GM13976 (cell line): ENCODE results near the gene RSPRY1.
"Not testable (repeated sequence)": the region's sequence is repeated elsewhere in the genome, so short reads cannot be mapped to it uniquely, and the experiment has no call there.

Experiments used
- DNase-seq: peaks from one replicate; pipeline ENCODE4 v3.0.0; 2012; ENCODE audit warnings: low spot score
- CTCF ChIP-seq: IDR thresholded peaks from 2 replicates; pipeline ENCODE4 v1.5.1; 2012; ENCODE audit warnings: borderline replicate concordance, mild to moderate bottlenecking; ENCODE audit not compliant: insufficient read depth; ENCODE audit errors: extremely low read depth, missing control alignments, control extremely low read depth
- in situ Hi-C: fragments of 300-500 bp; cut with MboI; formaldehyde crosslinking; loops from one replicate; pipeline ENCODE4 v1.12.0; 2022; ENCODE audit warnings: low sequenced_read_pairs, mixed read lengths, inconsistent platforms; ENCODE audit not compliant: unreplicated experiment

RSPRY1 gene

GRCh38 chr16:57271867-57272495, 85.9 kb downstream of the RSPRY1 start:
- in situ Hi-C loops, result no loop called here

GRCh38 chr16:57273359-57273758, 87.2 kb downstream of the RSPRY1 start:
- DNase-seq, result no peak
- in situ Hi-C loops, result no loop called here
- TF ChIP-seq CTCF, result no peak

More at GRCh38 chr16:57271867-57272495, 85.9 kb downstream of the RSPRY1 start:
- no peak for DNase-seq
- TF ChIP-seq CTCF, result no peak

GRCh38 chr16:57273826-57274225, 87.7 kb downstream of the RSPRY1 start:
- no peak for DNase-seq
- TF ChIP-seq CTCF, result no peak
- in situ Hi-C loops, result no loop called here

GRCh38 chr16:57275946-57276345, 89.8 kb downstream of the RSPRY1 start:
- DNase-seq, in situ Hi-C loops: not testable (repeated sequence)

GRCh38 chr16:57276596-57276995, 90.5 kb downstream of the RSPRY1 start:
- DNase-seq, result no peak
- no peak for TF ChIP-seq CTCF
- in situ Hi-C loops, result no loop called here

- in situ Hi-C loops, result no loop called here
- DNase-seq, result no peak
Observed at GRCh38 chr16:57277586-57277985, 91.5 kb downstream of the RSPRY1 start.

More at GRCh38 chr16:57277586-57277985, 91.5 kb downstream of the RSPRY1 start:
- no peak for TF ChIP-seq CTCF
